Mesendoderm (in vitro differentiated cells): ENCODE results near the gene YWHAE. TPM values are rescaled to one million over a fixed set of nuclear protein-coding genes. Genes with fewer than 3 reads are reported as not detected.
A peak's percentile ranks its signal among the peaks of the same experiment; 100 is the strongest.
"Not testable (repeated sequence)": the region's sequence is repeated elsewhere in the genome, so short reads cannot be mapped to it uniquely, and the experiment has no call there.

Source experiments
- DNase-seq: peaks from one replicate; pipeline ENCODE4 v3.0.0; 2013
- H2AK5ac ChIP-seq: 2 replicates; pipeline ENCODE4 v1.6.1; 2013; ENCODE audit warnings: low read length, inconsistent platforms
- H2BK120ac ChIP-seq: 2 replicates; pipeline ENCODE4 v1.6.1; 2013; ENCODE audit warnings: low read depth, mild to moderate bottlenecking, low read length, moderate library complexity, mixed read lengths
- H2BK15ac ChIP-seq: replicated peaks from 2 replicates; pipeline ENCODE4 v1.6.1; 2013; ENCODE audit warnings: low read depth, mild to moderate bottlenecking, moderate library complexity
- H2BK5ac ChIP-seq: 2 replicates; pipeline ENCODE4 v1.6.1; 2013; ENCODE audit warnings: low read length, inconsistent platforms
- H3K18ac ChIP-seq: 2 replicates; pipeline ENCODE4 v1.6.1; 2013; ENCODE audit warnings: mild to moderate bottlenecking, low read length, mixed read lengths
- H3K23ac ChIP-seq: one replicate; pipeline ENCODE4 v1.6.1; 2013; ENCODE audit warnings: low read length
- H3K27ac ChIP-seq: 2 replicates; pipeline ENCODE4 v1.5.1; 2013; ENCODE audit warnings: low read depth, mild to moderate bottlenecking, inconsistent platforms, low read length, moderate library complexity
- H3K27me3 ChIP-seq: 2 replicates; pipeline ENCODE4 v1.6.1; 2013; ENCODE audit warnings: low read length, control low read depth, mild to moderate bottlenecking, inconsistent platforms; ENCODE audit not compliant: insufficient read depth, poor library complexity
- H3K36me3 ChIP-seq: 2 replicates; pipeline ENCODE4 v1.6.1; 2013; ENCODE audit warnings: low read length, inconsistent platforms; ENCODE audit not compliant: control insufficient read depth, insufficient read depth
- H3K4ac ChIP-seq: one replicate; pipeline ENCODE4 v1.6.1; 2013; ENCODE audit warnings: low read depth, mild to moderate bottlenecking, low read length, moderate library complexity
- H3K4me1 ChIP-seq: 2 replicates; pipeline ENCODE4 v1.6.1; 2013; ENCODE audit warnings: low read depth, low read length, inconsistent platforms; ENCODE audit not compliant: control insufficient read depth
- H3K4me2 ChIP-seq: 2 replicates; pipeline ENCODE4 v1.6.1; 2013; ENCODE audit warnings: low read length
- H3K4me3 ChIP-seq: 2 replicates; pipeline ENCODE4 v1.5.1; 2013; ENCODE audit warnings: mild to moderate bottlenecking, low read length
- H3K56ac ChIP-seq: one replicate; pipeline ENCODE4 v1.6.1; 2013; ENCODE audit warnings: low read length
- H3K79me1 ChIP-seq: 2 replicates; pipeline ENCODE4 v1.6.1; 2013; ENCODE audit warnings: low read length, inconsistent platforms
- H3K79me2 ChIP-seq: 2 replicates; pipeline ENCODE4 v1.6.1; 2013; ENCODE audit warnings: mild to moderate bottlenecking, low read length; ENCODE audit not compliant: control insufficient read depth, insufficient read depth
- H3K9ac ChIP-seq: 2 replicates; pipeline ENCODE4 v1.6.1; 2013; ENCODE audit warnings: low read length, inconsistent platforms
- H4K5ac ChIP-seq: one replicate; pipeline ENCODE4 v1.6.1; 2013; ENCODE audit warnings: low read length
- H4K8ac ChIP-seq: one replicate; pipeline ENCODE4 v1.6.1; 2013; ENCODE audit warnings: low read depth, mild to moderate bottlenecking, control low read depth, low read length, moderate library complexity
- WGBS: extraction: QIAGEN DNeasy Blood & Tissue Kit; methylation state at CpG from one replicate; pipeline ENCODE4 v1.1.7; 2013; ENCODE audit warnings: low lambda C conversion rate, missing lambda C conversion rate; ENCODE audit not compliant: insufficient coverage; ENCODE audit errors: extremely low coverage; 5-methylcytosine and 5-hydroxymethylcytosine counted together
- polyA plus RNA-seq, 2 experiments: library from polyadenylated mRNA; stranded (reverse); fragments of 200-250 nt; gene quantifications; one replicate each; pipeline ENCODE4 v1.2.3, GENCODE V29; 2013

Gene YWHAE
- polyA plus RNA-seq (2013, experiment 1 of 2), result 891 TPM
- 875 TPM for polyA plus RNA-seq (2013, experiment 2 of 2)

- H3K4ac ChIP-seq, result peak within 1 kb of the TSS; percentile 91
- H3K23ac ChIP-seq, result peak within 1 kb of the TSS; percentile 91
- H2AK5ac ChIP-seq, result peak within 1 kb of the TSS; percentile 99
- peak within 1 kb of the TSS; percentile 82 for H2BK120ac ChIP-seq
- peak within 1 kb of the TSS; percentile 99 for H3K27ac ChIP-seq
- H2BK15ac ChIP-seq, result no peak within 1 kb of the TSS
- no peak within 1 kb of the TSS for H4K5ac ChIP-seq
- H3K4me2 ChIP-seq, result peak within 1 kb of the TSS; percentile 57
- H3K79me1 ChIP-seq, result no peaks in the 10 kb centered on the region
- no CpG with 5 or more reads among the region's 82 CpGs for WGBS
- H4K8ac ChIP-seq, result peak within 1 kb of the TSS; percentile 92
- peak within 1 kb of the TSS; percentile 98 for H3K18ac ChIP-seq
- no peaks in the 10 kb centered on the region for H3K27me3 ChIP-seq
- H3K4me1 ChIP-seq, result no peaks in the 10 kb centered on the region
- peak within 1 kb of the TSS; percentile 100 for H3K56ac ChIP-seq
- peak within 1 kb of the TSS; percentile 99 for H3K4me3 ChIP-seq
- no peaks in the 10 kb centered on the region for H3K36me3 ChIP-seq
- peak within 1 kb of the TSS; percentile 96 for H2BK5ac ChIP-seq
- peak; percentile 98 for DNase-seq
- H3K9ac ChIP-seq, result peak within 1 kb of the TSS; percentile 100
- H3K79me2 ChIP-seq, result peaks cover 50% of the 10 kb centered on the region
Observed at GRCh38 chr17:1399679-1400512, at the start of gene YWHAE. TSS of gene YWHAE (minus strand) at chr17:1400222. CDS start at chr17:1400110, 112 bp downstream.

- Histone ChIP-seq H3K18ac (no peak overlapping the region), H2BK120ac (no peak overlapping the region), H2BK5ac (no peak overlapping the region), H3K4ac (no peak overlapping the region), H4K8ac (no peak overlapping the region), H3K79me2 (peaks cover 87% of the 10 kb centered on the region), H2BK15ac (no peak overlapping the region), H3K4me3 (no peak overlapping the region), H3K4me2 (no peak overlapping the region), H3K79me1 (peaks cover 21% of the 10 kb centered on the region), H3K56ac (no peak overlapping the region), H3K27ac (no peak overlapping the region), H3K36me3 (peaks cover 1% of the 10 kb centered on the region), H3K9ac (no peak overlapping the region), H3K23ac (no peak overlapping the region), H3K4me1 (peaks cover under 1% of the 10 kb centered on the region), H4K5ac (no peak overlapping the region), H2AK5ac (no peak overlapping the region), H3K27me3 (no peaks in the 10 kb centered on the region)
- DNase-seq, result no peak
- WGBS, result no CpG with 5 or more reads among the region's 5 CpGs
Observed at GRCh38 chr17:1449412-1449967, 49.5 kb upstream of the YWHAE start.

- H2AK5ac ChIP-seq, result no peak overlapping the region
- no peak overlapping the region for H3K9ac ChIP-seq
- no peak overlapping the region for H4K5ac ChIP-seq
- WGBS, result no CpG with 5 or more reads among the region's 7 CpGs
- no peak overlapping the region for H2BK15ac ChIP-seq
- no peak overlapping the region for H4K8ac ChIP-seq
- no peak overlapping the region for H3K4me3 ChIP-seq
- no peak for DNase-seq
- H3K56ac ChIP-seq, result no peak overlapping the region
- no peak overlapping the region for H3K4ac ChIP-seq
- H3K4me1 ChIP-seq, result no peaks in the 10 kb centered on the region
- peaks cover 22% of the 10 kb centered on the region for H3K79me1 ChIP-seq
- no peak overlapping the region for H2BK120ac ChIP-seq
- no peak overlapping the region for H2BK5ac ChIP-seq
- H3K79me2 ChIP-seq, result peaks cover 75% of the 10 kb centered on the region
- H3K18ac ChIP-seq, result no peak overlapping the region
- H3K36me3 ChIP-seq, result no peaks in the 10 kb centered on the region
- H3K27ac ChIP-seq, result no peak overlapping the region
- no peak overlapping the region for H3K23ac ChIP-seq
- H3K27me3 ChIP-seq, result no peaks in the 10 kb centered on the region
- H3K4me2 ChIP-seq, result no peak overlapping the region
Observed at GRCh38 chr17:1447052-1447451, 47.0 kb upstream of the YWHAE start.

GRCh38 chr17:1446201-1446600 lies 46.2 kb upstream of the YWHAE start:
- H3K4me1 ChIP-seq, result no peaks in the 10 kb centered on the region
- H3K79me1 ChIP-seq, result peaks cover 21% of the 10 kb centered on the region
- peaks cover 71% of the 10 kb centered on the region for H3K79me2 ChIP-seq
- H3K27ac ChIP-seq, result no peak overlapping the region
- DNase-seq, result no peak
- H2BK120ac ChIP-seq, result no peak overlapping the region
- no peaks in the 10 kb centered on the region for H3K27me3 ChIP-seq
- no peak overlapping the region for H4K5ac ChIP-seq
- H3K56ac ChIP-seq, result no peak overlapping the region
- H2AK5ac ChIP-seq, result no peak overlapping the region
- no peaks in the 10 kb centered on the region for H3K36me3 ChIP-seq
- H2BK15ac ChIP-seq, result no peak overlapping the region
- no peak overlapping the region for H2BK5ac ChIP-seq
- H3K23ac ChIP-seq, result no peak overlapping the region
- no peak overlapping the region for H3K9ac ChIP-seq
- no peak overlapping the region for H4K8ac ChIP-seq
- H3K18ac ChIP-seq, result no peak overlapping the region
- H3K4ac ChIP-seq, result no peak overlapping the region
- WGBS, result no CpG with 5 or more reads among the region's 12 CpGs
- H3K4me2 ChIP-seq, result no peak overlapping the region
- no peak overlapping the region for H3K4me3 ChIP-seq

- H3K23ac ChIP-seq, H3K18ac ChIP-seq, H3K27me3 ChIP-seq, H3K4me3 ChIP-seq, DNase-seq, H3K9ac ChIP-seq, H3K4me1 ChIP-seq, H4K8ac ChIP-seq, H3K56ac ChIP-seq, H3K4ac ChIP-seq, H4K5ac ChIP-seq, H2BK5ac ChIP-seq, H3K27ac ChIP-seq, H3K36me3 ChIP-seq, H2AK5ac ChIP-seq, H2BK15ac ChIP-seq, H2BK120ac ChIP-seq, H3K4me2 ChIP-seq: not testable (repeated sequence)
- H3K79me1 ChIP-seq, result peaks cover 22% of the 10 kb centered on the region
- H3K79me2 ChIP-seq, result peaks cover 70% of the 10 kb centered on the region
- WGBS, result no CpG with 5 or more reads among the region's 4 CpGs
Observed at GRCh38 chr17:1445695-1446094, 45.7 kb upstream of the YWHAE start.
